ENCODE measurements around the gene CNNM4.

DNA sequence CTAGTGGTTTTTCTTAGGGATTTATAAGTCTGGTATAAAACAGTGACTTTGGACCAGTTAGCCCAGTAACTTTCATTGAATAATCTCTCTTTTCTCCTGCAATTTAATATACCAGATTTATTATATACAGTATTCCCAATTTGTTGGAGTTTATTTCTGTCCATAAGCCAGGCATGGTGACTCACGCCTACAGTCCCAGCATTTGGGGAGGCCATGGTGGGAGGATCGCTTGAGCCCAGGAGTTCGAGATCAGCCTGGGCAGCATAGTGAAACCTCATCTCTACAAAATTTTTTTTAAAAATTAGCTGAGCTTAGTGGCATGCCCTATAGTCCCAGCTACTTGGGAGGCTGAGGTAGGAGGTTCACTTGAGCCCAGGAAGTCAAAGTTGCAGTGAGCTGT, 26.7 kb downstream of the CNNM4 start:
- TF ChIP-seq POLR2A (IDR thresholded peaks at IDR 0.05; ENCODE audit: low read depth, low read length): no peak
- TF ChIP-seq POLR2AphosphoS5 (IDR thresholded peaks at IDR 0.05; ENCODE audit: low read depth, low read length): no peak
- TF ChIP-seq TAF1 (IDR thresholded peaks at IDR 0.05; ENCODE audit: low read depth, low read length): no peak
- no peak for TF ChIP-seq SPI1 (IDR thresholded peaks at IDR 0.05; ENCODE audit: low read depth, low read length)
- TF ChIP-seq POU2F2 (IDR thresholded peaks at IDR 0.05; ENCODE audit: low read depth, low read length): no peak

All from GM12891 (cell line).